GM18870 (cell line): Measurements from ENCODE around the gene TEPSIN.
"Not testable (repeated sequence)": the region's sequence is repeated elsewhere in the genome, so short reads cannot be mapped to it uniquely, and the experiment has no call there.

Experiments
- ATAC-seq: cut with Tn5 transposase; IDR thresholded peaks from one replicate; pipeline ENCODE4 v1.9.1; 2021; ENCODE audit warnings: moderate library complexity; ENCODE audit not compliant: unreplicated experiment

TEPSIN gene

GRCh38 chr17:81237591-81238489, 1.0 kb downstream of the TEPSIN start:
- no peak for ATAC-seq

- no peak for ATAC-seq
Observed at GRCh38 chr17:81236784-81237183, 2.1 kb downstream of the TEPSIN start.

- ATAC-seq: no peak
Observed at GRCh38 chr17:81235822-81236740, 2.8 kb downstream of the TEPSIN start.

GRCh38 chr17:81234940-81235821, 3.7 kb downstream of the TEPSIN start:
- no peak for ATAC-seq

GRCh38 chr17:81234506-81234855, 4.4 kb downstream of the TEPSIN start:
- ATAC-seq: no peak

- no peak for ATAC-seq
Observed at GRCh38 chr17:81233811-81234505, 4.9 kb downstream of the TEPSIN start.

- ATAC-seq: no peak
Observed at GRCh38 chr17:81233316-81233715, 5.5 kb downstream of the TEPSIN start.

GRCh38 chr17:81232616-81233241, 6.1 kb downstream of the TEPSIN start:
- no peak for ATAC-seq

GRCh38 chr17:81231766-81232581, 6.9 kb downstream of the TEPSIN start:
- no peak for ATAC-seq

- no peak for ATAC-seq
Observed at GRCh38 chr17:81231121-81231645, 7.7 kb downstream of the TEPSIN start.

- ATAC-seq: no peak
Observed at GRCh38 chr17:81230043-81230820, 8.6 kb downstream of the TEPSIN start.

- no peak for ATAC-seq
Observed at GRCh38 chr17:81229666-81229920, 9.3 kb downstream of the TEPSIN start.

GRCh38 chr17:81228834-81229665, 9.8 kb downstream of the TEPSIN start:
- ATAC-seq: no peak

- no peak for ATAC-seq
Observed at GRCh38 chr17:81228420-81228819, 10.4 kb downstream of the TEPSIN start.

GRCh38 chr17:81227630-81228029, 11.2 kb downstream of the TEPSIN start:
- not testable (repeated sequence) for ATAC-seq

GRCh38 chr17:81223762-81224130, 15.1 kb downstream of the TEPSIN start:
- no peak for ATAC-seq
